ENCODE results near the gene PKP4.

DNA sequence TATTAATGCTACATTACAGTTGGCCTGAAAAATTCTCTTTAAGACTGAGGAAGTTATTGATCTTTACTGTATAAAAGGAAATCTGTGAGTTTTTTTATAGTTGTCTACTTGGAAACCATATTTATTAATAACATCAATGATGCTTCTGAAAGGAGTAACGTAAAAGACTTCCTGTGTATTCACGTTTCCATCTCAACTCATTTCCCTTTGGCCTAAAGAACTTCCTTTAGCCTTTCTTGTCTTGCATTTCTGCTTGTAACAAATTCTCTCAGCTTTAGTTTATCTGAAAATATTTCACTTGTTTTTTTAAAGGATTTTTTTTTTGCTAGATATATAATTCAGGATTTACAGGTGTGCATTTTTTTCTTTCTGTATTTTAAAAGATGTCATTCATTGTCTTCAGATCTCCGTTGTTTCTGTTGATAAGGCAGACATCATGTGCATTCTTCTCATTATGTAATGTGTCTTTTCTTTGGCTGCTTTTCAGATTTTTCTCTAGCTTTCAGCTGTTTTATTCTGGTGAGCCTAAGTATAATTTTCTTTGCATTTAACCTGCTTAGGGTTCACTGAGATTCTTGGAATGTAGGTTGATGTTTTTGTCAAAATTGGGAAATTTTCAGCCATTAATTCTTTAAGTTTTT lies 179.3 kb downstream of the PKP4 start:
- no peak for TF ChIP-seq POLR2A (IDR thresholded peaks at IDR 0.05; ENCODE audit: low read depth, low read length)
- TF ChIP-seq POLR2AphosphoS5 (IDR thresholded peaks at IDR 0.05; ENCODE audit: low read depth, low read length) = no peak
- TF ChIP-seq SPI1 (IDR thresholded peaks at IDR 0.05; ENCODE audit: low read depth, low read length) = no peak

Measured in GM12891 (cell line).